ENCODE measurements around the gene ARRDC3.

GRCh38 chr5:91419571-91420537 lies 36.7 kb upstream of the ARRDC3 start:
- TF ChIP-seq POLR2A (IDR thresholded peaks at IDR 0.05; ENCODE audit: extremely low read depth, insufficient read length) = no peak
- TF ChIP-seq CTCF (IDR thresholded peaks at IDR 0.05; ENCODE audit: low read depth, low read length) = peak; percentile 39
- no peak for TF ChIP-seq MYC (IDR thresholded peaks at IDR 0.05; ENCODE audit: low read depth, low read length)
